ENCODE results near the gene POLK.

DNA sequence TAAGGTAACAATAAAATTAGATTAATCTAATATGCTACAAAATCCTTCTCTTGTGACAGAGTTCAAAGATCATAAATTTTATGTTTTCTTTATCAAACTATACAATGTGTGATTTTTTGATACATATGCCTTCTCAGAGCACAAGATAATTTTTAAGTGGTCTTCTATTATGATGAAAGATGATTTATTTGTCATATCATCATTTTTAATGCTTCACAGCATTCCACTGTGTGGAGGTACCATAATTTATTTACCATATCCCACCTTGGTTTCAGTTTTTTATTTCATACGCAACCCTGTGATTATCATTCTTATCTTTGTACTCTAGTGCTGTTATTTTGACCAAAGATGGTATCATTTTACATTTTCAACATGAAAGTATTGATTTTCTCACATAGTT lies 41.7 kb downstream of the POLK start:
- TF ChIP-seq POLR2A (IDR thresholded peaks at IDR 0.05; ENCODE audit: low read depth, low read length) (no peak), POLR2AphosphoS5 (IDR thresholded peaks at IDR 0.05; ENCODE audit: low read depth, low read length) (no peak), TAF1 (IDR thresholded peaks at IDR 0.05; ENCODE audit: low read depth, low read length) (no peak), SPI1 (IDR thresholded peaks at IDR 0.05; ENCODE audit: low read depth, low read length) (no peak), PAX5 (IDR thresholded peaks at IDR 0.05; ENCODE audit: insufficient read depth, low read length, severe bottlenecking) (no peak)
